GM12801 (cell line): ENCODE data around the gene PPFIA4.

Experiments used
- TF ChIP-seq, protein P1 (sequence below): IDR thresholded peaks from one replicate; pipeline ENCODE4 v1.5.1; 2011; ENCODE audit warnings: control low read depth; ENCODE audit not compliant: insufficient read length; ENCODE audit errors: extremely low read depth

PPFIA4 gene

DNA sequence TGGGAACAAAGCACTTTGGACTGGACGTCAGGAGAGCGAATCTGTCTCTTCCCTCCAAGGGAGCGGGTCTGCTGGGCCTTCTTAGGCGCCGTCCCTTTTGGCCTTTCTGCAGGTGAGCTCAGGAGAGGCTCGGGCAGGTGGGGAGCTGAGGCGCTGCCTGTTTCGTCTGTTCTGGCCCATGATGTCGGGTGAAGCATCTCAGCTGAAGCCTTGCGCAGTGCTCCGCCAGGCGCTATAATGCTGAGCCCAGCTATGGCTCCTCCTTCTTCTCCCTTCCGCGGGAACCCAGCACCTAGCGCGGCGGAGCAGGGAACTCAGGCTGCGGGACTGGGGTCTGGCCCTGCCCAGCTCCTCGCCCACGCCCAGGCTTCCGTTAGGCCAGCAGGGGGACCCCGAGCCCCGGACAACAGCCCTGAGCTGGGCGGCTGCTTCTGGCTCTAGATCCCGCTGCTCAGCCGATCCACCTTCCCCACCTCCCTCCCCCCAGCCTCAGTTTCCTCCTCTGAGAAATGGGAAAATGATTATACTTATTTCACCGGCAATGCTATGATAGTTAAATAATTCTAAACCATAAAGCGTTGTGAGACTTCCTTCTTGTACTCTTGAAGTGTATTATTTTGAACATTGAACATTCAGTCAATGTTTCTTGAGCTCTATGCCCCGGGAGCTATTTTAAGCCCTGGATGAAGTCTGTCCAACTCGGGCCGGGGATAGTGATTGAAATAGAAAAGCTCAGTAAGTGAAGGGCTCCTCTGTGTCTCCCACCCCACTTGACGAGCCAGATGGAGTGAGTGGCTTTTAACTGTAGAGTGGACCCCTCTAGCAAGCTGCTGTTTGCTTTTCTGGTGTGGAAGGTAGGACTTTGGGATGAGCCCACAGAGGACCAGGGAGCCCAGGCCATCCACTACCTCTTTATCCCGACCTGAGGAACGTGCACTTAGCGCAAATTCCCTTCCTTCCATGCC lies 91.6 kb downstream of the PPFIA4 start:
- TF ChIP-seq, protein P1, sequence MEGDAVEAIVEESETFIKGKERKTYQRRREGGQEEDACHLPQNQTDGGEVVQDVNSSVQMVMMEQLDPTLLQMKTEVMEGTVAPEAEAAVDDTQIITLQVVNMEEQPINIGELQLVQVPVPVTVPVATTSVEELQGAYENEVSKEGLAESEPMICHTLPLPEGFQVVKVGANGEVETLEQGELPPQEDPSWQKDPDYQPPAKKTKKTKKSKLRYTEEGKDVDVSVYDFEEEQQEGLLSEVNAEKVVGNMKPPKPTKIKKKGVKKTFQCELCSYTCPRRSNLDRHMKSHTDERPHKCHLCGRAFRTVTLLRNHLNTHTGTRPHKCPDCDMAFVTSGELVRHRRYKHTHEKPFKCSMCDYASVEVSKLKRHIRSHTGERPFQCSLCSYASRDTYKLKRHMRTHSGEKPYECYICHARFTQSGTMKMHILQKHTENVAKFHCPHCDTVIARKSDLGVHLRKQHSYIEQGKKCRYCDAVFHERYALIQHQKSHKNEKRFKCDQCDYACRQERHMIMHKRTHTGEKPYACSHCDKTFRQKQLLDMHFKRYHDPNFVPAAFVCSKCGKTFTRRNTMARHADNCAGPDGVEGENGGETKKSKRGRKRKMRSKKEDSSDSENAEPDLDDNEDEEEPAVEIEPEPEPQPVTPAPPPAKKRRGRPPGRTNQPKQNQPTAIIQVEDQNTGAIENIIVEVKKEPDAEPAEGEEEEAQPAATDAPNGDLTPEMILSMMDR: no peak

DNA sequence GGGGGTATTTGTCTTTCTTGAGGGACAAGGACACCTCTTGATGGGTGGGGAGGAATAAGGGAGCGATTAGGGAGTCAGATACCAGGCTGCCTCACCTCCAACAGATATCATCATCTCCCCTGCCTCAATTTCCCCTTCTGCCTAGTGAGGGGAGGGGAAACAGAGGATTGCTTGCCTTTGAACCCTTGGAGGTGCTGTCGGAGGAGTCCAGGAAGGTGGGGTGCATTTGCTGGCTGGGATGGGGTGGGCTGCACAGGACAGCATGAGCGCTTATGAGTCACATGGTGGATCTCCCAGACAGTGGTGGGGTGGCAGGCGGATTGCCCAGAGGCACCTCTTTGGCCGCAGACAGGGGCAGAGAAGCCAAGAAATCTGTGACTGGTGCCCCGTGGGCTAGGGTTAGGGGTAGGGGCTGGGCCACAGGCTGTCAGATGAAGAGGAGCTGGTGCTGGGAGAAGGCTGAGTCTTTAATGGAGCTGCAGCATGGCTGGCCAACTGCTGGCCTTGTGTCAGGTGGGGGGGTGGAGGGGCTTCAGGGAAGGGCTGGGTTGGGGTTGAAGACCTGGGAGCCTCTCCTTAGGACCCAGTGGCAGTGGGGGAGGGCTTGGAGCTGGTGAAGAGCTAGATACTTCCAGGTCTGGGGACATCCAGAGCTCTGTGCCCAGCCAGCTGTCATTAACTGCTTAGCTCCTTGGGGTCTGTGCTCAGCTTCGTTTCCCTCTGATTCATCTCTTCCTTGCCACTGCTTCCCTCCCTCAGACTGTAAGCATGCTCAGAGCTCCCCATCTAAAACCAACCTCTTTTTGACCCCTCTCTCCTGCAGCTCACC lies 94.2 kb downstream of the PPFIA4 start:
- TF ChIP-seq, protein P1: no peak

DNA sequence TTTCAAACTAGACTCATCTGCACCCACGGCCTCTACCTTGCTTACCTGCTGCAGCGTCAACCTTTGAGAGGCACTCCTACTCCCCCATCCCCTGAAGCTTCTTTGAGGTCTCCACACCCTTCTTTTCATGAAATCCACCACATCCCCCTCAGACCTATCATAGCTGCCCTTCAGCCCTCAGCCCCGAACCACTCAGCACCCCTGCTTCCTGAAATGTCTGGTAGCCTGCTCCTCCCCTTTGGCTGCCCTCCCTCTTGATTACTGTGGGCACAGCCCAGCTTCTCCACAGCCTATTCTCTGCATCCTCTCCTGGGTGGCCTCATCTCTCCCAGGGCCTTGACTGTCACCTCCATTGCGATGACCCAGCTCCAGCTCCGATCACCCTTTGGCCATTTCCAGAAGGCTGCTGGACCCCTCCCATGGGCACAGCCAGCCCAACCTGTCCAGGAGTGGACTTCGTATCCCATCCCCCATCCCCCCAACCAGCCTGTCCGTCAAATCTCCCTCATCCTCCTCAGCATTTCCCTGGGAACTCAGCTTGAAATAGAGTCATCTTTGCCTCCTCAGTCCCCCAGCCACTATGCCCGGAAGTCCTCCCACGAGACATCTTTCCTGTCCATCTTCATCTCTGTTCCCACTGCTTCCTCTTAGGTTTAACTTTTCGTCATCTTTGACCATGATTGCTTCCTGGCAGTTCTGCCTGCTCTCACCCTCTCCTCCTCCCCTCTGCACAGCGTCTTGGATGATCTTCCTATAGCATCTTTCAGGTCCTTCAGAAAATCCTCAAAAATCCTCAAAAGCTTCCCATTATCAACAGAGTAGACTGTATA lies 95.1 kb downstream of the PPFIA4 start:
- TF ChIP-seq, protein P1: no peak

DNA sequence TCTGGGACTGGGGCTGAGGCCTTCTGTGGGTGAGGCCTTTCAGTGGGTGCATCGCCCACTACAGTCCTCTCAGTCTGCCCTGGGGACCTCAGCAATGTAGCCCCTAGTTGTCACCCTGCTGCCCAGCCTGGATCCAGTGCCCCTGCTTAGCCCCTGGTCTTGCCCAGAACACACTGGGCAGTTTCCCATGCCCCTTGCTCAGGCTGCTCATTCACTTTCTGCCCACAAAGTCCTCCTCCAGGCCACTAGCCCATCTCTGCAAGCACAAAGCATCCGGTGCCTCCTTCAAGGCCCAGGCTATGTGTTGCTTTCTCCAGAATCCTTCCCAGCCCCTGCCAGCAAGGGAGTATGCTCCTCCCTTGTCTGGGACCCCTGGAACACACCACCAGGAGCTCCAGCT lies 95.9 kb downstream of the PPFIA4 start:
- TF ChIP-seq, protein P1: no peak

DNA sequence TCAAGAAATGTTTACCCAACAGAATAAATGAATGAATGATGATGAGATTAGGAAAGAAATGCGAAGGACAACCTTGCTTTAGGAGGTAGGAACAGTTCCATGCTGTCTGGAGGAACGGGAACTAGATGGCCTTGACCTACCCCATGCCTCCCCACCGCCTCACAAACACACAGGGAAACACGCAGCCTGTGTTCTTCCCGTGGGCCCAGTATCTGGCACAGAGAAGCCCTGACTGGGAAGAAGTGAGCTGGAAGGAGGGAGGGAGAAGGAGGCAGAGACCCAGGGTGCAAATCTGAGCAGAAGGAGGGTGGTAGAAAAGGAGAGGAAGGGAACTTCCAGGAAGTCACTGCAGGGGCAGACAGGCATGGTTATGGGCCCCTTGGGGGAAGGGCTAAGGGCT lies 97.7 kb downstream of the PPFIA4 start:
- TF ChIP-seq, protein P1: no peak

DNA sequence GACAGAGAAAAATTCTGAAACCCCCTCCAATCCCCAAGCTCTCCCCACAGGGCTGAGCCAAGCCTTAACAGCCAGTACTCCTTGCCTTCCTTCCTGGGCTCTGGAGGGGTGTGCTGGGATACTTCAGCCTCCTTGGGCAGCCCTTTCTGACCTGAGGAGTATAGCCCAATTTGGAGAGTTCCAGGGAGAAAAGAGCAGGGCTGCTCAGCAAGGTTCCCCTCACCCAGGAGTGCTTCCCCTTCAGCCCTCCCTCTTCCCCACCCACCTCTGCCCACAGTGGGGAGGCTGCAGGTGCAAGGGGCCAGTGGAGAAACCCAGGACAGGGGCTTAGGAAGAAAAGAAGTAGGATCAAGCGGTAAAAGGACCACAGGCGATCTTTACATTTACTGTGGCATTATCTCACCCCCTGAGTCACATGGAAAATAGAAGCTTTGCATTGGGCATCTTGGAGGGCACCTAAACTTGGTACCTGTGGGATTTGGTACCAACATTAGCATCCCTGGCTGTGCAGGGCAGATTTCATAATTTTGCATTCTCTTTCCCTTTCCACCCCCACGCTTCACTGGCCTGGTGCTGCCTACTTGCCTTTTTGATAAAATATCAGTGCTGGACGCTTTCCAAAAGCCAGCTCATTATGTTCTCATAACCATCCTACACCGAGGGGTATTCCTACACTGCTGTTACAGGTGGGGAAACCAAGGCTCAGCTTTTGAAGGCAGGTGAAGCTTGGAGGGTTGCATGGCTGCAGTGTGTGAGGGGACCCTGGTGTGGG lies 98.4 kb downstream of the PPFIA4 start:
- TF ChIP-seq, protein P1: no peak
